ENCODE measurements around the gene SRP9.
"Not testable (repeated sequence)": the region's sequence is repeated elsewhere in the genome, so short reads cannot be mapped to it uniquely, and the experiment has no call there.

DNA sequence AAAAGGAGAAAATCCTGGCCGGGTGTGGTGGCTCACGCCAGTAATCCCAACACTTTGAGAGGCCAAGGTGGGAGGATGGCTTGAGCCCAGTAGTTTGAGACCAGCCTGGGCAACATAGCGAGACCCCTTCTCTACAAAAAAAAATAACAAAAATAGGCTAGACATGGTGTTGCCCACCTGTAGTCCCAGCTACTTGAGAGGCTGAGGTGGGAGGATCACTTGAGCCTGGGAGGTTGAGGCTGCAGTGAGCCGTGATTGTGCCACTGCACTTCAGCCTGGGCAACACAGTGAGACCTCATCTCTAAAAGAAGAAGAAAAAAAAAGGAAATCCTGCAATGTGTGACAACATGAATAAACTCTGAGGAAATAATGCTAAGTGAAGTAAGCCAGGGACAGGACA, 58.7 kb downstream of the SRP9 start:
- TF ChIP-seq, protein P1, sequence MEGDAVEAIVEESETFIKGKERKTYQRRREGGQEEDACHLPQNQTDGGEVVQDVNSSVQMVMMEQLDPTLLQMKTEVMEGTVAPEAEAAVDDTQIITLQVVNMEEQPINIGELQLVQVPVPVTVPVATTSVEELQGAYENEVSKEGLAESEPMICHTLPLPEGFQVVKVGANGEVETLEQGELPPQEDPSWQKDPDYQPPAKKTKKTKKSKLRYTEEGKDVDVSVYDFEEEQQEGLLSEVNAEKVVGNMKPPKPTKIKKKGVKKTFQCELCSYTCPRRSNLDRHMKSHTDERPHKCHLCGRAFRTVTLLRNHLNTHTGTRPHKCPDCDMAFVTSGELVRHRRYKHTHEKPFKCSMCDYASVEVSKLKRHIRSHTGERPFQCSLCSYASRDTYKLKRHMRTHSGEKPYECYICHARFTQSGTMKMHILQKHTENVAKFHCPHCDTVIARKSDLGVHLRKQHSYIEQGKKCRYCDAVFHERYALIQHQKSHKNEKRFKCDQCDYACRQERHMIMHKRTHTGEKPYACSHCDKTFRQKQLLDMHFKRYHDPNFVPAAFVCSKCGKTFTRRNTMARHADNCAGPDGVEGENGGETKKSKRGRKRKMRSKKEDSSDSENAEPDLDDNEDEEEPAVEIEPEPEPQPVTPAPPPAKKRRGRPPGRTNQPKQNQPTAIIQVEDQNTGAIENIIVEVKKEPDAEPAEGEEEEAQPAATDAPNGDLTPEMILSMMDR (IDR thresholded peaks at IDR 0.05 in 8 of 11, conservative IDR thresholded peaks at IDR 0.05 in 3 of 11), result not testable (repeated sequence)
- not testable (repeated sequence) for TF ChIP-seq POLR2AphosphoS5 (IDR thresholded peaks at IDR 0.05)

All from spleen (tissue), 7 donors.